Right cardiac atrium (tissue), 5 donors: ENCODE measurements around the gene RIPOR1. TPM values are rescaled to one million over a fixed set of nuclear protein-coding genes. Genes with fewer than 3 reads are reported as not detected.
"Not testable (repeated sequence)": the region's sequence is repeated elsewhere in the genome, so short reads cannot be mapped to it uniquely, and the experiment has no call there.

ENCODE experiments used
- ATAC-seq, 2 donors: fragments of 200-7000 bp; cut with Tn5 transposase; one replicate each; pipeline versions ENCODE4 v1.8.0 to v1.9.1; 2020; ENCODE audit warnings: moderate library complexity in 2 of 2, mild to moderate bottlenecking in 1 of 2
- DNase-seq, 3 donors: peaks; one replicate each; pipeline ENCODE4 v3.0.0-alpha.2; 2020
- H3K27ac ChIP-seq: one replicate; pipeline ENCODE4 v1.5.1; 2013; ENCODE audit warnings: mild to moderate bottlenecking, low read length, control low read depth, moderate library complexity
- H3K27me3 ChIP-seq: one replicate; pipeline ENCODE4 v1.6.1; 2013; ENCODE audit not compliant: control insufficient read depth, insufficient read depth
- H3K4me1 ChIP-seq: one replicate; pipeline ENCODE4 v1.6.1; 2013; ENCODE audit warnings: low read length; ENCODE audit not compliant: control insufficient read depth, insufficient read depth
- H3K4me3 ChIP-seq: one replicate; pipeline ENCODE4 v1.5.1; 2013; ENCODE audit warnings: low read length, control low read depth
- H3K9me3 ChIP-seq: one replicate; pipeline ENCODE4 v1.6.1; 2013; ENCODE audit warnings: low read length; ENCODE audit not compliant: control insufficient read depth
- WGBS: extraction: QIAGEN DNeasy Blood & Tissue Kit; methylation state at CpG from one replicate; pipeline ENCODE4 v1.1.7; 2013; 5-methylcytosine and 5-hydroxymethylcytosine counted together
- intact Hi-C, 4 donors: fragments of 100-400 bp; cut with DNase I; formaldehyde crosslinking; loops; one replicate each; pipeline versions ENCODE4 v1.11.0 to v1.14.0; 2022 to 2023
- long read RNA-seq, 4 donors: library from polyadenylated mRNA; unstranded; transcript quantifications; one replicate each; pipeline ENCODE4 v2.0.0, GENCODE V29; 2020 to 2021
- polyA plus RNA-seq: library from polyadenylated mRNA; stranded (reverse); fragments of 200-250 nt; gene quantifications from one replicate; pipeline ENCODE4 v1.2.3, GENCODE V29; 2013
- total RNA-seq, 4 donors: library from RNA; stranded (reverse); fragmentation: NEBNext Ultra II Directional; extraction: Animal tissue kit (Norgen Biotek cat#: 25700); gene quantifications; one replicate each; pipeline ENCODE4 v1.2.1, GENCODE V29; 2021
- donor health status: healthy with polysubstance abuse.
- donor health status: DM: no; HTN: yes; CAD: no.
- donor health status: DM: no; HTN: no; CAD: no.
- donor health status: DM: no; HTN: yes; CAD: no; lungs with severe emphysema.
- donor health status: DM: yes; HTN: yes; CAD: no.

RIPOR1 gene
- total RNA-seq (10 to 100 TPM; 76.2 to 86.6 (median 83.7) TPM), polyA plus RNA-seq (43.8 TPM)
- long read RNA-seq, donor 1, full-length matches to known transcripts: 9 of 75 reads
- long read RNA-seq, donor 1, partial matches to known transcripts: 56 of 75 reads
- long read RNA-seq, donor 1, other reads (novel, unspliced or antisense): 10 of 75 reads
- long read RNA-seq, donor 2, full-length matches to known transcripts: 6 of 24 reads
- long read RNA-seq, donor 2, partial matches to known transcripts: 15 of 24 reads
- long read RNA-seq, donor 2, other reads (novel, unspliced or antisense): 3 of 24 reads
- long read RNA-seq, donor 3, partial matches to known transcripts: 70 of 80 reads
- long read RNA-seq, donor 3, other reads (novel, unspliced or antisense): 10 of 80 reads
- long read RNA-seq, donor 4, full-length matches to known transcripts: 2 of 23 reads
- long read RNA-seq, donor 4, partial matches to known transcripts: 14 of 23 reads
- long read RNA-seq, donor 4, other reads (novel, unspliced or antisense): 7 of 23 reads

GRCh38 chr16:67528222-67528869 lies at the start of gene RIPOR1:
Gene RIPOR1 (plus strand): TSS chr16:67528829. CDS start chr16:67538447, 9,618 bp downstream.
- 16% methylated on average over 45 of the region's 45 CpGs for WGBS
- Histone ChIP-seq H3K9me3 (no peaks in the 10 kb centered on the region), H3K27ac (peak within 1 kb of the TSS; percentile 87), H3K4me3 (peak within 1 kb of the TSS; percentile 74), H3K27me3 (no peaks in the 10 kb centered on the region), H3K4me1 (peaks cover 9% of the 10 kb centered on the region)
- peak; percentile 78 to 93 (median 90) for DNase-seq
- ATAC-seq: peak; percentile 56 to 62
- intact Hi-C loops: loop anchor here in 1 of 4 donors (10.0 kb wide), 1 partner anchor 136 kb away; the partner anchor contains the start of genes ACD, C16orf86, ENKD1 and PARD6A

- Histone ChIP-seq H3K27ac (peak within 1 kb of the TSS; percentile 82), H3K4me3 (peak within 1 kb of the TSS; percentile 81), H3K9me3 (no peaks in the 10 kb centered on the region), H3K4me1 (peaks cover 3% of the 10 kb centered on the region), H3K27me3 (no peaks in the 10 kb centered on the region)
- ATAC-seq (peak; percentile 95 to 96), DNase-seq (peak; percentile 98 to 100 (median 99))
- intact Hi-C loops: no loop called here
- under 1% methylated on average over 57 of the region's 57 CpGs for WGBS
These were observed 47.6 kb upstream of the RIPOR1 start, which contains the start of gene ATP6V0D1 for GRCh38 chr16:67480833-67481560. Gene ATP6V0D1 (minus strand): TSS chr16:67481157. CDS start chr16:67481086, 71 bp downstream.

- H3K9me3 ChIP-seq: no peaks in the 10 kb centered on the region
- WGBS: 12% methylated on average over 17 of the region's 17 CpGs
- intact Hi-C loops: no loop called here
- peak overlapping the region; percentile 53 for H3K4me3 ChIP-seq
- peaks cover 3% of the 10 kb centered on the region for H3K4me1 ChIP-seq
- ATAC-seq (peak; percentile 25 to 31), DNase-seq (peak; percentile 62 to 86 (median 79))
- peak overlapping the region; percentile 53 for H3K27ac ChIP-seq
- H3K27me3 ChIP-seq: no peaks in the 10 kb centered on the region
These were observed 46.9 kb upstream of the RIPOR1 start for GRCh38 chr16:67481561-67482232.

- 72% methylated on average over 25 of the region's 25 CpGs for whole genome bisulfite sequencing
- no peaks in the 10 kb centered on the region for H3K27me3 ChIP-seq
- peak overlapping the region; percentile 9 for H3K27ac ChIP-seq
- ATAC-seq (peak in 1 of 2 donors; percentile 7), DNase-seq (peak in 1 of 3 donors; percentile 62)
- peaks cover 3% of the 10 kb centered on the region for H3K4me1 ChIP-seq
- peak overlapping the region; percentile 53 for H3K4me3 ChIP-seq
- intact Hi-C loops: no loop called here
- H3K9me3 ChIP-seq: no peaks in the 10 kb centered on the region
These were observed 46.2 kb upstream of the RIPOR1 start for GRCh38 chr16:67482233-67482924.

GRCh38 chr16:67483150-67483549 lies 45.5 kb upstream of the RIPOR1 start, which contains the start of gene AGRP:
Gene AGRP (minus strand): TSS chr16:67483547. CDS start chr16:67483398, 149 bp downstream.
- intact Hi-C loops: no loop called here
- no peaks in the 10 kb centered on the region for H3K27me3 ChIP-seq
- H3K4me1 ChIP-seq: peaks cover 3% of the 10 kb centered on the region
- H3K9me3 ChIP-seq: no peaks in the 10 kb centered on the region
- DNase-seq: no peak
- WGBS: 96% methylated on average over 6 of the region's 6 CpGs
- no peak within 1 kb of the TSS for H3K4me3 ChIP-seq
- no peak within 1 kb of the TSS for H3K27ac ChIP-seq
- no peak for ATAC-seq

- H3K27ac ChIP-seq: no peak overlapping the region
- intact Hi-C loops: no loop called here
- H3K9me3 ChIP-seq: no peaks in the 10 kb centered on the region
- H3K4me1 ChIP-seq: peaks cover 3% of the 10 kb centered on the region
- ATAC-seq: no peak
- WGBS: 88% methylated on average over 12 of the region's 12 CpGs
- H3K27me3 ChIP-seq: no peaks in the 10 kb centered on the region
- H3K4me3 ChIP-seq: no peak overlapping the region
- no peak for DNase-seq
These were observed 44.7 kb upstream of the RIPOR1 start for GRCh38 chr16:67483731-67484525.

- Histone ChIP-seq H3K4me3 (no peak overlapping the region), H3K4me1 (peaks cover 3% of the 10 kb centered on the region), H3K9me3 (no peaks in the 10 kb centered on the region), H3K27ac (no peak overlapping the region), H3K27me3 (no peaks in the 10 kb centered on the region)
- ATAC-seq (no peak), DNase-seq (no peak)
- WGBS: 63% methylated on average over 3 of the region's 3 CpGs
- intact Hi-C loops: no loop called here
These were observed 41.8 kb upstream of the RIPOR1 start for GRCh38 chr16:67486805-67487204.

- intact Hi-C loops, ATAC-seq, H3K4me3 ChIP-seq, H3K27ac ChIP-seq, DNase-seq, H3K9me3 ChIP-seq, H3K27me3 ChIP-seq, H3K4me1 ChIP-seq: not testable (repeated sequence)
- whole genome bisulfite sequencing: 82% methylated on average over 4 of the region's 4 CpGs
These were observed 41.1 kb upstream of the RIPOR1 start for GRCh38 chr16:67487561-67487960.

- intact Hi-C loops: no loop called here
- H3K9me3 ChIP-seq: no peaks in the 10 kb centered on the region
- H3K4me3 ChIP-seq: no peak overlapping the region
- DNase-seq (no peak), ATAC-seq (peak in 1 of 2 donors; percentile 42)
- WGBS: 48% methylated on average over 4 of the region's 4 CpGs
- peaks cover 3% of the 10 kb centered on the region for H3K4me1 ChIP-seq
- H3K27ac ChIP-seq: no peak overlapping the region
- H3K27me3 ChIP-seq: no peaks in the 10 kb centered on the region
These were observed 39.1 kb upstream of the RIPOR1 start for GRCh38 chr16:67489401-67490083.
